Small intestine (tissue), 7 donors: ENCODE results near the gene CRYGN. TPM values are rescaled to one million over a fixed set of nuclear protein-coding genes. Genes with fewer than 3 reads are reported as not detected.

Experiments used
- DNase-seq, 2 donors: peaks; one replicate each; pipeline versions ENCODE4 v3.0.0 to v3.0.0-alpha.2; 2013
- FAIRE-seq: peaks from 2 replicates; lab custom pipeline; 2012; peaks lifted over from hg19 to GRCh38; lab: Jason Lieb, UNC
- H3K27ac ChIP-seq, 3 donors: one replicate each; pipeline ENCODE4 v1.5.1; 2013; ENCODE audit warnings: low read length in 2 of 3, mild to moderate bottlenecking in 2 of 3, control low read depth in 1 of 3, inconsistent platforms in 1 of 3, low read depth in 1 of 3, moderate library complexity in 1 of 3
- H3K27me3 ChIP-seq, 3 donors: one replicate each; pipeline ENCODE4 v1.6.1; 2013; ENCODE audit warnings: low read length in 3 of 3, inconsistent platforms in 1 of 3; ENCODE audit not compliant: control insufficient read depth in 3 of 3, insufficient read depth in 3 of 3
- H3K36me3 ChIP-seq, 3 donors: one replicate each; pipeline ENCODE4 v1.6.1; 2013; ENCODE audit warnings: low read length in 3 of 3, inconsistent platforms in 1 of 3, low read depth in 1 of 3, mild to moderate bottlenecking in 1 of 3, moderate library complexity in 1 of 3; ENCODE audit not compliant: control insufficient read depth in 3 of 3, insufficient read depth in 2 of 3
- H3K4me1 ChIP-seq, 3 donors: one replicate each; pipeline ENCODE4 v1.6.1; 2013; ENCODE audit warnings: low read length in 2 of 3, inconsistent platforms in 1 of 3, low read depth in 1 of 3, mild to moderate bottlenecking in 1 of 3, moderate library complexity in 1 of 3; ENCODE audit not compliant: control insufficient read depth in 3 of 3, insufficient read depth in 2 of 3
- H3K4me3 ChIP-seq, 3 donors: one replicate each; pipeline ENCODE4 v1.5.1; 2013; ENCODE audit warnings: low read length in 3 of 3, control low read depth in 1 of 3, inconsistent platforms in 1 of 3, low read depth in 1 of 3, mild to moderate bottlenecking in 1 of 3, moderate library complexity in 1 of 3
- H3K9me3 ChIP-seq, 2 donors: one replicate each; pipeline ENCODE4 v1.6.1; 2013; ENCODE audit warnings: low read depth in 1 of 2, low read length in 1 of 2; ENCODE audit not compliant: control insufficient read depth in 2 of 2, insufficient read depth in 1 of 2
- WGBS, 3 donors: extraction: QIAGEN DNeasy Blood & Tissue Kit; methylation state at CpG; one replicate each; pipeline ENCODE4 v1.1.7; 2013; 5-methylcytosine and 5-hydroxymethylcytosine counted together
- polyA plus RNA-seq, 4 donors: library from polyadenylated mRNA; stranded (reverse) in 3 of 4; unstranded in 1 of 4; fragments of 200-250 nt in 3 of 4; fragments of 120-200 nt in 1 of 4; gene quantifications; one replicate each; pipeline versions ENCODE4 v1.2.1 to v1.2.3, GENCODE V29; 2013
- donor health status: healthy with polysubstance abuse.
- donor health status: control.
- donor health status: control.
- donor health status: Bipolar disorder and iron deficiency.
- donor health status: healthy.

CRYGN gene
- polyA plus RNA-seq, 4 donors, result 0.06 to 0.07 TPM; not detected in 2

DNA sequence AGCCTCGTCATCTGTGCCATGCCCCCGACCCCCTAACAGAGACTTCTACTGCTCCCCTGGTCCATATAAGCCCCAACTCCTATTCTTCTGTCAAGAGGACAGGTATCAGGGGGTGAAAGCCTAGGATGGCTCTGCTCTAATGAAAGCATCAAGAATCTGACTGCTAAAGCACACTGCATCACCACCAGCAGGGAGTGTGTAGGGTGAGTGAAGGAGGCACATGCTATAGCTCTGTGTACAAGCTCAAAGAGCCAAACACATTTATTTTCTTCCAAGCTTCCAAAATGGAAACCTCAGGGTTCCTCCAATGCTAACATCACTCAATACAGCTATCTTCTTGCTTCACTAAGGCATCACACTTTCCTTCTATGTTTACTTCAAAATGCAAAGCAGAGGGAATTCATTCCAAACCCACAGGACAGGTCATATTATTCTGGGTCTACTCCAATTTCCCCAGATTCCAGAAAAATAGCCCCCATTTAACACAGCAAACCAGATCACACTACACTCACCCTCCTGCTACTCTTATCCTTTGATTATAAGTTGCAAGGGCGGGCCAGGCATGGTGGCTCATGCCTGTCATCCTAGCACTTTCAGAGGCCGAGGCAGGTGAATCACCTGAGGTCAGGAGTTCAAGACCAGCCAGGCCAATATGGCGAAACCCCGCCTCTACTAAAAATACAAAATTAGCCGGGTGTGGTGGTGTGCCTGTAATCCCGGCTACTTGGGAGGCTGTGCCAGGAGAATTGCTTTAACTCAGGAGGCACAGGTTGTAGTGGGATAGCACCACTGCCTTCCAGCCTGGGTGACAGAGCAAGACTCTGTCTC lies 43.2 kb upstream of the CRYGN start:
- no peaks in the 10 kb centered on the region for H3K9me3 ChIP-seq
- FAIRE-seq (no peak), DNase-seq (no peak)
- no peaks in the 10 kb centered on the region for H3K27me3 ChIP-seq
- no peak overlapping the region for H3K27ac ChIP-seq
- peaks cover 2 to 8% (median 5%) of the 10 kb centered on the region in 3 donors for H3K4me1 ChIP-seq
- H3K36me3 ChIP-seq, result peaks cover 0 to 29% (median 0%) of the 10 kb centered on the region in 3 donors
- WGBS, 3 donors, result 83 to 88% (median 87%) methylated on average over 8 of the region's 8 CpGs
- H3K4me3 ChIP-seq, result no peak overlapping the region

DNA sequence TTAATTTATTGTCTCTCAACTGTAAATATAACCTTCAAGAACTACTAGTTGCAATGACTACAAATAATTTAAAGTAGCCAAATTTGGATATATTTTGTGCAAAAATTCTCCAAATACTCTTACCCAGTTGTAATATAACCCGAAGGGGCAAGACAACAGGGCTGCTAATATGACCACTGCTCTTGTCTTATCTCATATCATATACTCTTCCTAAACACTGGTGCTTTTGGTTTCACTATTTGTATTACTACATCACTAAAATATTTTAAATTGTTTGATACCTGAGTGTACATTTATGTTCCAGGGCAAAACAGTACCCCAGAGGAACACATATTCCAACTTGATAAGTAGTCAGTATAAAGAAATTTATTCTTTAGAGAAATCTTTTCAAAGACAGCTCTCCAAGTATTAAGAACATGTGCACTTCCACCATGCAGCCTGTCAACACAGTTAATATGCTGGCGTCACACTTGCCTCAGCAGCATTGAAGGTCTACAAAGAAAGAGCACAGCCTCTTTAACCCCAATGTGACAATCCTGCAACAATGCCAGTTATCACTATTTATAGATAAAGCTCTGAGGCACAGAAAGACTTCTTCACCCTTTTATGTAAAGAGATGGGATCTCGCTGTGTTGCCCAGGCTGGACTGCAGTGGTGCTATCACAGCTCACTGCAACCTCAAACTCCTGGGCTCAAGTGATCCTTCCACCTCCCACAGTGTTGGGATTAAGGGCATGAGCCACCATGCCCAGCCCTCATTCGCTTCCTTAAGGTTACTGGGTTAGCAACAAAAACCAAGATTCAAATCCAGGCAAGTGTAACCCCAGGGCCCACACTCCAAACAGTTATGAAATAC lies 41.9 kb upstream of the CRYGN start:
- WGBS, 3 donors, result 86 to 88% (median 87%) methylated on average over 4 of the region's 4 CpGs
- Histone ChIP-seq H3K27ac (peak overlapping the region in 2 of 3 donors; percentile 12 to 54), H3K27me3 (no peaks in the 10 kb centered on the region), H3K9me3 (no peaks in the 10 kb centered on the region), H3K4me3 (no peak overlapping the region), H3K4me1 (peaks cover 2 to 8% (median 5%) of the 10 kb centered on the region in 3 donors), H3K36me3 (peaks cover 0 to 22% (median 4%) of the 10 kb centered on the region in 3 donors)
- DNase-seq (no peak), FAIRE-seq (no peak)

DNA sequence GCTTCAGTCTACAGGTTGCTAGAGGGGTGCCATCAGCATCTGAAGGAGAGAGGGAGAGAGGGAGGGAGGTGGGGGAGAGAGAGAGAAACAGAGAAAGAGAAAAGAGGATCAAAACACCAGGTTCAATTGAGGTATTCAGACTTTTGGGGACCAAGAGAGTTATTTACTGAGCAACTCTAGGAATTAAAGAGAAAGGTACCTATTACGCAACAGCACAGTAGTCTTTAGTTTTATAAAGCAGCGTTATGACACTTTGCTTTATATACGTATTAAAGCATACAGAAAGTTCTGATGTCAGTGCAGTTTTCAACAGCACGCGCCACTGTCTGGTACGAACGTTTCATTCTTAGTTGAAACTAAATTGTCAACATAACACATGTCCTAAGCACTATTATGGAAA lies 37.9 kb upstream of the CRYGN start:
- DNase-seq (no peak), FAIRE-seq (no peak)
- Histone ChIP-seq H3K9me3 (no peaks in the 10 kb centered on the region), H3K4me3 (no peak overlapping the region), H3K27me3 (no peaks in the 10 kb centered on the region), H3K36me3 (peaks cover 0 to 19% (median 7%) of the 10 kb centered on the region in 3 donors), H3K27ac (no peak overlapping the region), H3K4me1 (no peaks in the 10 kb centered on the region)
- 92 to 95% (median 93%) methylated on average over 7 of the region's 7 CpGs for WGBS, 3 donors

DNA sequence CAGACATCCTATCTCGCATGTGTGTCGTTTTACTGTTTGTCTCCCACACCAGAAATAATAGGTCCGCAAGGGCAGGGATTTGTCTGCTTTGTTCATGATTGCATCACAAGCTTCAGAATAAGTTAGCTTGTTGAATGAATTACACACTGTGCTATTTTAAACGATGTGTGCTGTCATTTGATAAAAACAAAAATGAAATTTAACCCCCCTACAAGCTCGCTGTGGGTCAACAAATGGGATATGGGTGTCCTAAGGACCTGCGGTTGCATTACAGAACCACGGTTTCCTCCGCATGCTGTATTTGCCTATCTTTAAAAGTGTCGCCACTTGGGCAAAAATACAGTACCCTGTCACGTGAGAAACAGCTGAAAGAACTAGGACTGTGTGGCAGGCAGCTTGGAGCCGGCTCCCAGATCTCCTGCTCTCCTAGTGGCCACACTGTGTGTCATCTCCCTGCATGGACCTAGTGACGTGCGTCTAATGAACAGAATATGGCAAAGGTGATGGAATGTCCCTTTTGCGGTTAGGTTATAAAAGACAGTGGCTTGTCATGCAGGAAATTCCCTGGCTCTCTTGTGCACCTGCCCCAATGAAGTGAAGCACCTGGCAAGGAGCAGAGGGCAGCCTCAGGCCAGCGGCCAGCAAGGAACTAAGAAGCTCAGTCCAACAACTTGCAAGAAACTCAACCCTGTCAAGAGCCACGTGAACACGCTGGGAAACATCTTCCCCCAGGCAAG lies 32.9 kb upstream of the CRYGN start:
- Histone ChIP-seq H3K4me3 (no peak overlapping the region), H3K27me3 (no peaks in the 10 kb centered on the region), H3K9me3 (no peaks in the 10 kb centered on the region), H3K27ac (peak overlapping the region in 1 of 3 donors; percentile 64), H3K4me1 (no peaks in the 10 kb centered on the region), H3K36me3 (peaks cover 4 to 34% (median 19%) of the 10 kb centered on the region in 3 donors)
- FAIRE-seq, result no peak
- WGBS, 3 donors, result 81 to 87% (median 86%) methylated on average over 17 of the region's 17 CpGs
- no peak for DNase-seq

- Histone ChIP-seq H3K9me3 (no peaks in the 10 kb centered on the region), H3K4me1 (no peaks in the 10 kb centered on the region), H3K27ac (no peak overlapping the region), H3K27me3 (no peaks in the 10 kb centered on the region), H3K4me3 (no peak overlapping the region), H3K36me3 (peaks cover 7 to 47% (median 19%) of the 10 kb centered on the region in 3 donors)
- FAIRE-seq (no peak), DNase-seq (no peak)
- 87 to 90% (median 87%) methylated on average over 2 of the region's 2 CpGs for whole genome bisulfite sequencing, 3 donors
Observed at GRCh38 chr7:151470711-151471110, 30.8 kb upstream of the CRYGN start.

- no peak overlapping the region for H3K27ac ChIP-seq
- DNase-seq (peak in 1 of 2 donors; percentile 44), FAIRE-seq (no peak)
- H3K4me3 ChIP-seq, result no peak overlapping the region
- H3K4me1 ChIP-seq, result no peaks in the 10 kb centered on the region
- no peaks in the 10 kb centered on the region for H3K9me3 ChIP-seq
- WGBS, 3 donors, result 32 to 50% (median 43%) methylated on average over 5 of the region's 5 CpGs
- no peaks in the 10 kb centered on the region for H3K27me3 ChIP-seq
- peaks cover 7 to 60% (median 22%) of the 10 kb centered on the region in 3 donors for H3K36me3 ChIP-seq
Observed at GRCh38 chr7:151469281-151469680, 29.3 kb upstream of the CRYGN start.

GRCh38 chr7:151468217-151469018 lies 28.5 kb upstream of the CRYGN start:
- no peak for FAIRE-seq
- Histone ChIP-seq H3K9me3 (peaks cover 0 to 2% of the 10 kb centered on the region in 2 donors), H3K4me3 (no peak overlapping the region), H3K4me1 (no peaks in the 10 kb centered on the region), H3K27me3 (no peaks in the 10 kb centered on the region), H3K27ac (no peak overlapping the region), H3K36me3 (peaks cover 11 to 63% (median 22%) of the 10 kb centered on the region in 3 donors)
- no peak for DNase-seq
- WGBS, 3 donors, result 86 to 93% (median 91%) methylated on average over 19 of the region's 19 CpGs
